MM.1S (cell line): ENCODE data around the gene ZMIZ1.

Experiments
- CTCF ChIP-seq: fragments of 300-600 bp; sonication (generic); IDR thresholded peaks from 2 replicates; pipeline ENCODE4 v1.5.1; 2016; ENCODE audit warnings: antibody characterized with exemption, low read length, mixed read lengths
- EZH2 ChIP-seq: fragments of 300-600 bp; sonication (generic); optimal IDR thresholded peaks from 2 replicates; pipeline ENCODE3; 2017; ENCODE audit warnings: low read depth, mild to moderate bottlenecking, antibody characterized with exemption, low read length, mixed read lengths
- EZH2phosphoT487 ChIP-seq: fragments of 300-600 bp; sonication (generic); IDR thresholded peaks from 2 replicates; pipeline ENCODE4 v1.6.1; 2018; ENCODE audit warnings: antibody characterized with exemption, low read length

DNA sequence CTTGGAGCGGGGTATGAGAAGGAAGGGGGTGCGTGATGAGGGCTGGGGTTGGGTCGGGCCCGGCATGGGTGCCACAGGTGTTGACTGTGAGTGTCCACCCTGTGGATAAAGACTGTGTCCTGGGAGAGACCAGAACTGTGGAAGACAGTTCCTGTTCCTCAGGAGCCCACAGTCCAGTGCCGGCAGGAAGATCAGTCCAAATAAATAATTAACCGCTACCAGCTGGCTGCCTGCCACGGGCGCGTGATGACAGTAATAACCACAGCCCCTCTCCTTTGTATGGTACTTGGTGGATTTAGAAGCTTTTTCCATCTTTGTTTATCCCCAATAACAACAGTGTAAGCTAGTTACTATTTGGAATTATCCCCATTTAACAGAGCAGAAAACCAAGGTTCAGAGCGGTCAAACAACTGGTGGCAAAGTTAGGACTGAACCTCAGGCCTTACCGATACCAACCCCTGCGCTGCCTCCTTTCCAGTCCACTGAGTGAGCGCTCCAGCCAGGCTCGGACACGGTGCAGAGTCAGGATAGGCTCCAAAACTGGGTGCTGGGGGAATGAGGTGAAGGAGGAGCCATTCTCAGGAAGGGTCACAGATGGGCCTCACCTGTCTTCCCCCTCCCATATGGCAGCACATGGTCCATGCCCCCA is 5.1 kb downstream of the ZMIZ1 start:
- TF ChIP-seq CTCF (no peak), EZH2 (no peak), EZH2phosphoT487 (no peak)
